Metanephros (tissue), 2 donors: ENCODE data around the gene GANAB. TPM values are rescaled to one million over a fixed set of nuclear protein-coding genes. Genes with fewer than 3 reads are reported as not detected.

ENCODE experiments used
- small RNA-seq: library from RNA; depleted of rRNA; stranded (forward); fragments of <200 nt; gene quantifications from one replicate; pipeline ENCODE3, GENCODE V24; 2014; ENCODE audit warnings: low replicate concordance
- total RNA-seq: library from RNA; depleted of rRNA; stranded (reverse); fragments of >200 nt; gene quantifications from one replicate; pipeline ENCODE4 v1.2.3, GENCODE V29; 2014

The GANAB gene
- total RNA-seq: 253 TPM

DNA sequence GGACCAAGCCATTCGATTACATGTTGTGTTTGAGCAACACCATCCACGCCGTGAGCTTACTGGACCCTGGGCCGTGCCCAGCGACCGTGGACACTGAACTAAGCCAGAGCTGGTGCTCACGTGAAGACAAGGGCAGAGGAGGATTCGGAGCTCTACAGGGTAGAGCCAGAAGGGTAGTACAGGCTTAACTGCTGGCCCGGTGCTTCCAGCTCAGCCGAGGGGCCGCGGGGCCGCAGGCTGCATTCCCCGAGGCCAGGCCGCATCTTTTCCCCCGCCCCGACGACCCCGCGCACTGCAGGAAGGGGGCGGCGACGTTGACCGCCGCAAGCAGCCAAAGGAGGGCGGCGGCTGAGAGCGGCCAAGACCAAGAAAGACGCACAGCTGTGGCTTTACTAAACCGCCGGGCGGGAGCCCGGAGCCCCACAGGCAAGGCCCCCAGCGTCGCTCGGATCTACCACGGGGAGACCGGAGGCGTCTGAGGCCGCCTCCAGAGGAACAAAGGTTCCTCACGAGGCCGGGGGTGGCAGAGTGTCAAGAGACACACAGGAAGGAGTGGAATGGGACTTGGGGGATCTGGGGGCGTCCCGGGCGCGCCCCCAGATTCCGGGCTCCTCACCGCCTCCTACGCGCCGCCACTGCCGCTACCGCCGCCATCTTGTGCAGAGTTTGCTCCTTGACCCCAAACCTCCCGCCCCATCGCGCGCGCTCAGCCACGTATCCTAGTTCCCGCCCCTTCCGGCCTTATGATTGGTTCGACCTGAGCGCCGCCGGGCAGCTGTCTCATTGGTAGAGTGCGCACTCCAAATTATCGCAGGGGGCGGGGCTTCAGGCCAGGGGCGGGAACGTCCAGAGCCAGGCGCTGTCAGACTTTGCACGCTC, at the start of gene GANAB:
Gene GANAB (minus strand): TSS at position 668 of the 879 bp plus-strand sequence. CDS start 14 bp downstream, at position 654.

DNA sequence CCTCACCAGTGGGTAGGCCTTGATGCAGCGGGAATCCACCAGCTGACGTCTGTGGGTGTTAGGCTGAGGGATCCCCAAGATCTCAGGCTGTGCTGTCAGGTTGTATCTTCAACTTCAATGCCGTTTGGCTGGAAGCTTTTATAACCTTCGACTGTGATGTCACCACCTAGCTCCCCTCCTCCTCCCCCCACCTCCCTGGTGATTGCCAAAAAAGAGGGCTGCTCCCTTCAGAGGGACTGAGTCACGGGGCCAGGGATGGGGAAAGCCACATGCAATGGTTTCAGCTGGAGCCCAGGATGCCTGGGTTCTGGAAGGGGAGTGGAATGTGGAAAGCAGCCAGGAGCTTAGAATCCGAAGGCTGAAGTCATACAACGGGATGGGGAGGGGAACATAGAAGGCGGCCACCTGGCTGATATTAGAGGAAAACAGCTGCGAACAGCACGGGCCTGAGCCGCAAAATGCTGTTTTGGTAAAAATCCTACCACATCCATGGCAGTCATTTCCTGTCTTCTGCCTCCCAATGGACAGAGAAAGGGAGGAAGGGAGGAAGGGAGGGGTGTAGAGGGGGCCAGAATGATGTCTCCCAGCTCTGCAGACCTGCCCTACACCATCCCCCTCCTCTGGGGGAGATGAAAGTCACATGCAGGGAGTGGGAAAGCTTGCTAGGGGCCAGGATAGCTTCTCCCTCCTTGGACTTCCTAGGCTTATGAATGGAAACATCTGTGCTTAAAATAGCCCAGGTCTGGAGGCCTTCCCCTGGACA, 43.2 kb upstream of the GANAB start, which contains the start of gene LRRN4CL:
Gene LRRN4CL (minus strand): TSS at position 110 of the 763 bp plus-strand sequence. CDS start 1,022 bp downstream, outside the sequence.

DNA sequence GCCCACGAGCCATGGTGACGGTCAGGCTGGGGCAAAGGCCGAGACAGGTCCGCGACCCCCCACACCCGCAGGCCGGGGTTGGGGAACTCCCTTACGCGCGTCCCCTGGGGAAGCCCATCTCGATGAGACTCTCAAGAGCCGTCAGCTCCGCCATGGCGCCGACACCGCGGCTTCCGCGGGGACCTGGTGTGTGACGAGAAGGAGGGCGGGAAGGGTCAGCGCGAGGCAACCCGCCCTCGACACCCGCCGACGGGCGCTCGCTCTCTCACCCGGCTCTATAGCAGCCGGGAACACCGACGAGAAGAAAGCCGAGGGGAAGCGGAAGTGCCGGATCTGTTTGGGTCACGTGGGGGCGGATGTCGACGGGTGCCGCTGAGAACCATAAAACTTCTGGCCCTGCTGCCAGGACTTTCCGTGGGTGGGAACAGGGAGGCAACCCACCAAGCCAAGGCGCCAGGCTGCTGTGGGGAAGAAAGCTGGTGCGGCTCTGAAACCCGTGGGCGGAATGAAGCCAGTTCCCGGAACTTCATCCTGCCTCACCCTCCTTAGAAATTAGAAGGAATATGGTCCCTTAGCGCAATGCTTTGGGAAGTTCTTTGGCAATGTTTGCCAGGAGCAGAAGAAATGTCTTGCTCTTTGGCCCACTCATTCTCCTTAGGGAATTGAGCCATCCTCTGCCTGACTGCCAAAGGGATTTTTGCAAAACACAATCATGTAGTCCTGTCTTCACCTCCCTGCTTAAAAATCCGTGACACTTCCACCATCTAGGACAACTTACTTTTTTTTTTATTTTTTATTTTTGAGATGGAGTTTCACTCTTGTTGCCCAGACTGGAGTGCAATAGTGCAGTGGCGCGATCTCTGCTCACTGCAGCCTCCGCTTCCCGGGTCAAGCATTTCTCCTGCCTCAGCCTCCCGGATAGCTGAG, 32.6 kb upstream of the GANAB start, which contains the start of gene UBXN1:
Gene UBXN1 (minus strand): TSS at position 304 of the 927 bp plus-strand sequence. CDS start 150 bp downstream, at position 154.

GRCh38 chr11:62671608-62672389, 25.4 kb upstream of the GANAB start, which contains the start of the genes LBHD1 and UQCC3:
Gene LBHD1, minus strand, starts transcription at chr11:62672267. Its CDS starts 2,236 bp downstream, at chr11:62670031.
Gene UQCC3, plus strand, starts transcription at chr11:62671673. Its CDS starts 73 bp downstream, at chr11:62671746.

DNA sequence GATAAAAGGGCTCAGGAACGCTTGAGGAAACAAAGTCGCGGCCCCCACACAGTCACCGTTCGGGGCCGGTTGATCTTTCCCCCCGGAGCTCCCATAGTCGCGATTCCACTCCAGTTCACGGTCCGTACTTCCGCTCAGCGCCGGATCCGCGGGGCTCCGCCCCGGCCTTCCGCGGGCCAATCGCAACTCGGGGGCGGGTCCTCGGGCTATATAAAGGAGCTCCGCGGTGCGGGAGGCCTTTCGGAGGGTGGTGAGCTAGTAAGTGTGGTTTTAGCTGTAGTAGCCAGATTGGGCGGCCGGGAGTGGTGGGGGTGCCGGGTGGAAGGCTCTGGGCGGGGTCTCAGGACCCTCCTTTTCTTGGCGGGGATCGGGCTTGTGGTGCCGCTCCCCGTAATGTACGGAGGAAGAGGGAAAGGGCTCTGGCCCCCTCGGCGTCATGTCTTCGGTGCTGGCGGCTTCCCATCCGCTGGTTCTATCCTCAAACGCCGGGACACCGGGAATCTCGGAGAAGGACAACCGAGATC, 18.7 kb upstream of the GANAB start, which contains the start of the genes C11orf98 and CSKMT:
Gene C11orf98 (minus strand): TSS at position 136 of the 524 bp plus-strand sequence. CDS start 41 bp downstream, at position 95.
Gene CSKMT (plus strand): TSS at position 238 of the 524 bp plus-strand sequence. CDS start 568 bp downstream, outside the sequence.

DNA sequence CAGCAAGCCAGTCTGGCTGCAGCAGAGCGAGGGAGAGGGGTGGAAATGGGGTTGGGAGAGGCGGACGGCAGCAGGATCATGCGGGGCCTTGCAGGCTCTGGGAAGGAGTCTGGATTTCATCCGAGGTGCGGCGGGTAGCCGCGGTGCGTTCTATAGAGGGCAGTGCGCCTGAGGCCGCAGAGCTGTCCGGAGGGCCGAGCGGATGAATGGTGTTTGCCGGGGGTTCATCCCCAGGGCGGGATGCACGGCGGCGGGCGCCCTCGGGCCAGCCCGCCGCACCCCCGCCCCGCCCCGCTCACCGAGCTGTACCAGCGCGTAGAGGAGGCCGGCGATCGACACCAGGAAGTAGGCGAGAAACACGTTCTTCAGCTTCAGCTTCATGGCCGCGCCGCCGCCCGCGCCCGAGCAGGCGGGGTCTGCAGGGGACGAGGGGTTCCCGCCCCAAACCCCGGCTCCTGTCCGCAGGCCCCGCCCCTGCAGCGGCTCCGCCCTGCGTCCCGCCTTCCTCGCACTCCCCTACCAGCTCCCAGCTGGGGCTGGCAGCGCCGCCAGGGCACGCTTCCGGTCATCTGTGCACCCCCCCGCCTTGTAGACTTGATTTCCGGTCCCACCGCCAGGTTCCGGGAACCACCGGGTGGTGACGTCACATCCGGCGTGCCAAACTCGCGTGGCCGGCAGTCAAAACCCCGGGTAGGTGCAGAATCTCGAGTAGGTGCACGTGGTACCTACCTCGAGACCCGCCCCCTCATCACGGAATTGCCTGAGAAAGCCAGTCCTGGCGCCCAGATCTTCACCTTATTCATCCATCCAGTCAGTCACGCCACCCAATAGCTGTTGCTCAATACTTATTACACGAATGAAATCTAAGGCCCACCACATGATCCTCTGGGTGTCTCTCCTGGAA, 24.6 kb downstream of the GANAB start, which contains the start of gene B3GAT3:
Gene B3GAT3 (minus strand): TSS at position 420 of the 904 bp plus-strand sequence. CDS start 39 bp downstream, at position 381.

GRCh38 chr11:62612366-62613290, 33.8 kb downstream of the GANAB start, which contains the start of the genes EML3 and ROM1:
Gene EML3, minus strand, starts transcription at chr11:62612775. Its CDS starts 318 bp downstream, at chr11:62612457.
Gene ROM1, plus strand, starts transcription at chr11:62613257. Its CDS starts 25 bp downstream, at chr11:62613282.

GRCh38 chr11:62601372-62602140, 44.9 kb downstream of the GANAB start, which contains the start of gene MTA2:
Gene MTA2, minus strand, starts transcription at chr11:62601865. Its CDS starts 415 bp downstream, at chr11:62601450.

GRCh38 chr11:62591448-62592145, 54.8 kb downstream of the GANAB start, which contains the start of gene TUT1:
Gene TUT1, minus strand, starts transcription at chr11:62591523. Its CDS starts 38 bp downstream, at chr11:62591485.

Small RNAs within 50 kb of the gene (small RNA-seq; reads per million reads assigned to genes)
- gene AP001458.1 (not detected), gene SNORA57 (not detected)

Other genes with a start within 250 kb of the GANAB start
- gene SCGB1A1, start 227.6 kb downstream of the GANAB start, total RNA-seq: not detected
- 286 TPM for gene AHNAK, start 99.8 kb downstream of the GANAB start, total RNA-seq
- 1,423 TPM for gene EEF1G, start 72.7 kb downstream of the GANAB start, total RNA-seq
- 12.9 TPM for gene TUT1, start 55.1 kb downstream of the GANAB start, total RNA-seq
- 79.0 TPM for gene MTA2, start 44.7 kb downstream of the GANAB start, total RNA-seq
- 26.9 TPM for gene EML3, start 33.8 kb downstream of the GANAB start, total RNA-seq
- 1.6 TPM for gene ROM1, start 33.4 kb downstream of the GANAB start, total RNA-seq
- gene B3GAT3, start 24.6 kb downstream of the GANAB start, total RNA-seq: 28.3 TPM
- gene INTS5, start 6.7 kb upstream of the GANAB start, total RNA-seq: 23.0 TPM
- gene C11orf98, start 18.6 kb upstream of the GANAB start, total RNA-seq: 20.1 TPM
- 8.9 TPM for gene CSKMT, start 18.7 kb upstream of the GANAB start, total RNA-seq
- gene UQCC3, start 25.1 kb upstream of the GANAB start, total RNA-seq: 10.2 TPM
- 4.0 TPM for gene LBHD1, start 25.7 kb upstream of the GANAB start, total RNA-seq
- 89.0 TPM for gene UBXN1, start 32.5 kb upstream of the GANAB start, total RNA-seq
- 5.4 TPM for gene LRRN4CL, start 42.9 kb upstream of the GANAB start, total RNA-seq
- 79.3 TPM for gene BSCL2, start 60.8 kb upstream of the GANAB start, total RNA-seq
- not detected for gene GNG3, start 61.1 kb upstream of the GANAB start, total RNA-seq
- gene HNRNPUL2, start 80.8 kb upstream of the GANAB start, total RNA-seq: 39.5 TPM
- 34.4 TPM for gene TTC9C, start 81.9 kb upstream of the GANAB start, total RNA-seq
- 14.8 TPM for gene ZBTB3, start 107.5 kb upstream of the GANAB start, total RNA-seq
- gene POLR2G, start 115.0 kb upstream of the GANAB start, total RNA-seq: 87.4 TPM
- 36.1 TPM for gene TAF6L, start 124.8 kb upstream of the GANAB start, total RNA-seq
- gene TMEM179B, start 140.8 kb upstream of the GANAB start, total RNA-seq: 43.4 TPM
- 20.4 TPM for gene TMEM223, start 145.4 kb upstream of the GANAB start, total RNA-seq
- gene NXF1, start 158.8 kb upstream of the GANAB start, total RNA-seq: 37.9 TPM
- gene STX5, start 185.4 kb upstream of the GANAB start, total RNA-seq: 34.2 TPM
- gene TEX54, start 186.2 kb upstream of the GANAB start, total RNA-seq: not detected
- gene WDR74, start 193.0 kb upstream of the GANAB start, total RNA-seq: 33.6 TPM
- 139 TPM for gene SLC3A2, start 234.3 kb upstream of the GANAB start, total RNA-seq